Activated naive CD8-positive, alpha-beta T cell treated with anti-CD3 and anti-CD28 coated beads, Interleukin-2, amount 50 U/mL, for 24 hours (primary cell): ENCODE results near the gene ADAMTS2.

ENCODE experiments used
- ATAC-seq: fragments of 150-1000 bp; cut with Tn5 transposase; one replicate; pipeline ENCODE4 v1.10.0; 2021
- DNase-seq: peaks from one replicate; pipeline ENCODE4 v3.0.0; 2021
- H3K27ac Mint-ChIP-seq: one replicate; pipeline ENCODE4 v1.8.0; 2021; ENCODE audit warnings: mild to moderate bottlenecking, mixed read lengths
- H3K27me3 Mint-ChIP-seq: one replicate; pipeline ENCODE4 v1.8.0; 2021; ENCODE audit warnings: mixed read lengths
- H3K36me3 Mint-ChIP-seq: one replicate; pipeline ENCODE4 v1.8.0; 2021; ENCODE audit warnings: low read depth, mixed read lengths
- H3K4me1 Mint-ChIP-seq: one replicate; pipeline ENCODE4 v1.8.0; 2021; ENCODE audit warnings: mixed read lengths
- H3K4me3 Mint-ChIP-seq: one replicate; pipeline ENCODE4 v1.8.0; 2021; ENCODE audit warnings: mild to moderate bottlenecking, moderate library complexity, mixed read lengths
- H3K9me3 Mint-ChIP-seq: one replicate; pipeline ENCODE4 v1.8.0; 2021; ENCODE audit warnings: mixed read lengths

Gene ADAMTS2

GRCh38 chr5:179263391-179264052 lies 81.7 kb downstream of the ADAMTS2 start:
- Mint-ChIP-seq H3K4me3 (no peak overlapping the region), H3K27me3 (no peaks in the 10 kb centered on the region), H3K4me1 (no peaks in the 10 kb centered on the region), H3K27ac (no peak overlapping the region), H3K36me3 (no peaks in the 10 kb centered on the region), H3K9me3 (no peaks in the 10 kb centered on the region)
- DNase-seq (no peak), ATAC-seq (no peak)

DNA sequence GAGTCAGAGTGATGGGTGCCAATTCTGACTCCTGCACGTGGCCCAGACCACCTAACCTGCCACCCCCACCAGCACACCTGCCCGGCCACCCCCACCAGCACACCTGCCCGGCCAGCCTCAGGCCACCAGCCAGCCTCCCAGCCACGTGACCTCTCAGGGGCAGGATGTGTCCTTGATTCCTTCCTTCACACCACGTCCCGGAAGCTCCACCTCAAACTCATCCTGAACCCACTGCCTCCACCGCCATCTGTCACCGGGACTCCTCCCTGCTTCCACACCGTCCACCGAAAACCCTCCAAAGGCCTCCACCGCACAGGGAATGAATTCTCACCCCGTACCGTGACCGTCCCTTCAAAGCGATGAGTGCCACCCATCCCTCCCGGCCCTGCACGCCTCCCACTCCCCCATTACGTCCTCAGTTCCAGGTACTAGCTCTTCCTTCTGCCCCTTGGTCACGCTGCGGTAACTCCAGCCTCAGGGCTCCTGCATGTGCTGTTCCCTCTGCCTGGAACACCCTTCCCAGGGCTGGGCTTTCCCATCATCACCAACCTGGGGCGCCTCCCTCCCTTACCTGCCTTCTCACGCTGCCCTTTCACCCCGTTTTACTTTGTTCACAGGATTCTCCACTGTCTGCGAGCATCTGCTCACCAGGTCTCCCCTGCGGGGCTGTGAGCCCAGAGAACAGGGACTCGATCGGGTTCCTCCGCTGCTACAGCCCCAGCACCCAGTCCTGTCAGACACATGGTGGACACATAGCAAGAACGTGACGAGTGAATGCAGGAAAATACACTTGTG lies 82.9 kb downstream of the ADAMTS2 start:
- Mint-ChIP-seq H3K4me3 (no peak overlapping the region), H3K27me3 (no peaks in the 10 kb centered on the region), H3K9me3 (no peaks in the 10 kb centered on the region), H3K36me3 (no peaks in the 10 kb centered on the region), H3K4me1 (no peaks in the 10 kb centered on the region), H3K27ac (no peak overlapping the region)
- ATAC-seq = no peak
- no peak for DNase-seq

DNA sequence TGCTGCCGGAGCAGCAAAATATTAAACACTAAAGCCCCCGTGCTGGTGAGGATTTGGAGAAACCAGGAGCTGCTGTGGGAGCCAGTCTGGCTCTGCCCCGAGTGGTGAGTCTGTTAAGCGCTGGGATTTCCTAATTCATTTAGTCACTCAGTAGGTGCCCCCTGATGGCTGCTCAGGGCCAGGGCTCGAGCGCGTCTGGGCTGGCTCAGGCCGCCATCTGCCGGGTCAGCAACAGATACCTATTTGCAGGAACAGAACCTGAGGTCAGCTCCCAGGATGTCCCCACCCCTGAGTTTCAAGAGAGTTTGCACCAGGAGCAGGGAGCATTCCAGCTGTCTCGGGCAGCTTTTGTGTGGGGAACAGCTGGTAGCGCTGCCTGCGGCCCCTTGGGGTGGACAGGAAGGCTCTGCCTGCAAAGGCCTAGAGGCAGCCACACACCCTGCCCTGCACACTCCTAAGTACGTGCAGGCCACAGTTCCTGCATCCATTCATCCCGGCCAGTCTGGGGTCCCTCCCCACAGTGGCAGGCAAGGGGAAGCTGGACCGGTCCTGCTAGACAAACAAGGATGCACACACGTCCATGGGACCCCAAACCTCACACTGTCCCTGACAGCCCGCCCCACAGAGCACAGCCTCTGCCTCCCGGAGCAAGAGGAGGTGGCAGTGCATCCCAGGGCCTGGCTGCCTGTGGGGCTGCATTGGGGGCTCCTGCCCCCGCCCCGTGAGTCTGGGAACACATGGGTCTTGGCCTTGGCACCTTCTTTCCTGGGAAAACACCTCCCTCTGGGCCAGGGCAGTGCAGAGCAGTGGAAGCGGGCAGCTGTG lies 83.7 kb downstream of the ADAMTS2 start:
- Mint-ChIP-seq H3K4me3 (no peak overlapping the region), H3K4me1 (no peaks in the 10 kb centered on the region), H3K27me3 (no peaks in the 10 kb centered on the region), H3K27ac (no peak overlapping the region), H3K9me3 (no peaks in the 10 kb centered on the region), H3K36me3 (no peaks in the 10 kb centered on the region)
- no peak for DNase-seq
- no peak for ATAC-seq

DNA sequence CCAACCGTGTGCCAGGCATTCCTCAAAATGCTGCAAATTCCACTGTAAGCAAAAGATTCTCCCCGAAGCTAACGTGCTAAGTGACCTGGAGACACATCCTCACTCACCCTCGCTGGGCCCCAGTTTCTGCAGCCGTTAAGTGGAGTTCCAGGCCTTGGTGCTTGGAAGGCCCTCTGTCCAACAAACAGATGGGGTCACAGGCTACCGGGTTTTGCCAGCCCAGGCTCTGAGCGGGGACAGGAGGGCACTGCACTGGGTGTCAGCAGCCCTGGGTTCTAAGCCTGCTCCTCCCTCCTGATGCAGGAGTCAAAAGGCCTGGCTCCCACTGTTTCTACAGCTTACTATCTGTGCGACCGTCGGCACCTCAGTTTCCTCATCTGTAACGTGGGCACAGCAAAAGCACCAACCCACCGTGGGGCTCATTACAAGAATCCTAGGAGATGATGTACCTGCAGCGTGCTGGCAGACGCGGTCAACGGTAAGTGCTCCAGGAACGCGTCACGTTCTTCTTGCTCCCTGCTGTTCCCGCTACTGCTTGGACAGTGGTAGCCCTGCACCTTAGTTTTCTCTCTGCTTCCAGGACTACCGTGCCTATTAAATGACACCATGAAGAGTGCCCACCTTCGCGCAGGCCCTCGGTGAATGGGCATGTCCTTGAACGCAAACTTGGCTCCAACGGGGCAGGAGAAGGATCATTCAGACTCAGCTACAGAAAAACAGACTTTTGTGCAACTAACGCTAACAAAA lies 84.8 kb downstream of the ADAMTS2 start:
- Mint-ChIP-seq H3K9me3 (no peaks in the 10 kb centered on the region), H3K36me3 (no peaks in the 10 kb centered on the region), H3K27me3 (no peaks in the 10 kb centered on the region), H3K4me1 (no peaks in the 10 kb centered on the region), H3K27ac (no peak overlapping the region), H3K4me3 (no peak overlapping the region)
- DNase-seq = no peak
- no peak for ATAC-seq

GRCh38 chr5:179259731-179260323 lies 85.4 kb downstream of the ADAMTS2 start:
- Mint-ChIP-seq H3K27me3 (peaks cover 3% of the 10 kb centered on the region), H3K4me1 (no peaks in the 10 kb centered on the region)
- DNase-seq = no peak

GRCh38 chr5:179258922-179259730 lies 86.1 kb downstream of the ADAMTS2 start:
- Mint-ChIP-seq H3K27ac (no peak overlapping the region), H3K36me3 (no peaks in the 10 kb centered on the region), H3K9me3 (no peaks in the 10 kb centered on the region), H3K27me3 (peaks cover 5% of the 10 kb centered on the region), H3K4me3 (no peak overlapping the region), H3K4me1 (no peaks in the 10 kb centered on the region)
- ATAC-seq (no peak), DNase-seq (no peak)

More at GRCh38 chr5:179259731-179260323, 85.4 kb downstream of the ADAMTS2 start:
- H3K27ac Mint-ChIP-seq = no peak overlapping the region
- no peak for ATAC-seq
- no peaks in the 10 kb centered on the region for H3K9me3 Mint-ChIP-seq
- no peaks in the 10 kb centered on the region for H3K36me3 Mint-ChIP-seq
- H3K4me3 Mint-ChIP-seq = no peak overlapping the region

GRCh38 chr5:179258001-179258921 lies 87.0 kb downstream of the ADAMTS2 start:
- Mint-ChIP-seq H3K36me3 (no peaks in the 10 kb centered on the region), H3K4me1 (no peaks in the 10 kb centered on the region), H3K4me3 (no peak overlapping the region), H3K9me3 (no peaks in the 10 kb centered on the region), H3K27me3 (peaks cover 5% of the 10 kb centered on the region), H3K27ac (no peak overlapping the region)
- no peak for ATAC-seq
- DNase-seq = no peak

- H3K9me3 Mint-ChIP-seq = no peaks in the 10 kb centered on the region
- no peaks in the 10 kb centered on the region for H3K4me1 Mint-ChIP-seq
- H3K4me3 Mint-ChIP-seq = no peak overlapping the region
- H3K27ac Mint-ChIP-seq = no peak overlapping the region
- no peak for DNase-seq
- no peak for ATAC-seq
- no peaks in the 10 kb centered on the region for H3K36me3 Mint-ChIP-seq
- H3K27me3 Mint-ChIP-seq = peaks cover 5% of the 10 kb centered on the region
Observed at GRCh38 chr5:179257176-179257682, 88.0 kb downstream of the ADAMTS2 start.

DNA sequence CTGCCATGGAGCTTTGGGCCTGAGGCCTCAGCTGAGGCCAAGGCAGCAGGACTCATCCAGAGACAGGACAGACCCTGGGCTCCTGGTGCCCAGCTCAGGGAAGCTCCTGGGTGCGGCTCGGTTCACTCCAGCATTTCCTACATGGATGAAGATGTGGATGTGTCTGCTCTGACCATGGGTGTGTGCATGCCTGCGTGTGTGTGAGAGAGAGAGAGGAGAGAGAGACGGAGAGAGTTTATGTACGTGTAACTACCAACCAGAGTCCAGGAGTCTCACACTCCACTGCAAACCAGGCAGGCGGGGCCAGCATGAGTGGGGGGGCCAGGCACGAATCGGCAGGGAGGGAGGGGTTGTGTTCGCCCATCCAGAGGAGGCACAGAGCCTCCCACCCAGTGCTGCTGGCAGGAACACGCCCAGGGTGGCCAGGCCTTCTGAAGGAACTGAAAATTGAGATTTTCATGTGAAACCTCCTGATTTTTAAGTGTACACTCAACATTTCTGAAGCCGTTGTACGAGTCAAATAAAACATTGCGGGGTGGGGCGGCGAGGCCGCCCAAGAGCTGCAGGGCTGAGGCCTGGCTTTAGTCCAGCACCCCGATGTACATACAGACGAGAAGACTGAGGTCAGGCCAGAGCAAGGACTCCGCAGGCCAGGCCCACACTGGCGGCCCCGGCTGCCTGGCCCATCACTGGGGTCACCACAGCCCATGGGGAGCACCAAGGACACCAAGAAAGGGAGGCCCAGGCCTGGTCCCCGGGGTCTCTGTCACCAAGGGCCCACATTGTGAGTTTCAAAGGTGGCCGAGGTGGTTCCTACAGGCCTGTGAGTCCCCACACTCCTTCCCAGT lies 88.7 kb downstream of the ADAMTS2 start:
- DNase-seq = no peak
- H3K27ac Mint-ChIP-seq = no peak overlapping the region
- H3K27me3 Mint-ChIP-seq = peaks cover 5% of the 10 kb centered on the region
- ATAC-seq = no peak
- no peak overlapping the region for H3K4me3 Mint-ChIP-seq
- H3K36me3 Mint-ChIP-seq = no peaks in the 10 kb centered on the region
- no peaks in the 10 kb centered on the region for H3K4me1 Mint-ChIP-seq
- H3K9me3 Mint-ChIP-seq = no peaks in the 10 kb centered on the region

GRCh38 chr5:179255527-179256327 lies 89.5 kb downstream of the ADAMTS2 start:
- H3K27ac Mint-ChIP-seq = no peak overlapping the region
- H3K36me3 Mint-ChIP-seq = no peaks in the 10 kb centered on the region
- no peak overlapping the region for H3K4me3 Mint-ChIP-seq
- ATAC-seq (no peak), DNase-seq (no peak)
- peaks cover 5% of the 10 kb centered on the region for H3K27me3 Mint-ChIP-seq
- no peaks in the 10 kb centered on the region for H3K4me1 Mint-ChIP-seq
- no peaks in the 10 kb centered on the region for H3K9me3 Mint-ChIP-seq

DNA sequence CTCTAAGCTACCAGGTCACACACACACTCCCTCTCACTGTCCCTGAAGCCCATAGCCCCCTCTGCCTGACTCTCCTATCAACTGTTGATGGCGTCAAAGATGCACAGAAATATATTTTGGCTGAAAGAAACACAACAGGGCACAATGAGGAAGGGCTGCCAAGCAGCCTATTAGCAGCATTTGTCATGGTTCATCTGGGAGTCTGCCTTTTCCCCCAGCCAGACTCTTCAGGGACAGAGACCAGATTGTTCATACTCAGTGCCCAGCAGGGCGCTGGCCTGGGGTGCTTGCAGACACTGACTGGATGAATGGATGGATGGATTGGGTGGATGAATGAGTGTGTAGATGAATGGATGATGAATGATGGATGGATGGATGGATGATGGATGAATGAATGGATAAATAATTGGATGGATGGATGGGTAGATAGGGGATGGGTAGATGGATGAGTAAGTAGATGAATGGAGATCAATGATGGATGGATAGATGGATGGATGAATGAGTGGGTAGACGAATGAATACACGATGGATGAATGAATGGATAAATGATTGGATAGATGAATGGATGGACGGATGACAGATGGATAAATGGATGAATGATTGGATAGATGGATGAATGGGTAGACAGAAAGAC lies 90.5 kb downstream of the ADAMTS2 start:
- ATAC-seq = no peak
- Mint-ChIP-seq H3K27me3 (peaks cover 5% of the 10 kb centered on the region), H3K9me3 (no peaks in the 10 kb centered on the region), H3K4me1 (no peaks in the 10 kb centered on the region), H3K27ac (no peak overlapping the region), H3K36me3 (no peaks in the 10 kb centered on the region), H3K4me3 (no peak overlapping the region)
- no peak for DNase-seq
